Stimulated activated CD8-positive, alpha-beta memory T cell treated with anti-CD3 and anti-CD28 coated beads, Interleukin-7, amount 100 ng/mL, for 24 hours (primary cell): ENCODE results near the gene GAB1.
A peak's percentile ranks its signal among the peaks of the same experiment; 100 is the strongest.

Source experiments
- DNase-seq: peaks from one replicate; pipeline ENCODE4 v3.0.0-alpha.2; 2020; ENCODE audit warnings: low read depth

GAB1 gene

GRCh38 chr4:143489106-143489505 lies 152.4 kb downstream of the GAB1 start:
- no peak for DNase-seq

GRCh38 chr4:143498021-143498420 lies 161.3 kb downstream of the GAB1 start:
- DNase-seq: no peak

- no peak for DNase-seq
These were observed 165.6 kb downstream of the GAB1 start for GRCh38 chr4:143502231-143502630.

- no peak for DNase-seq
These were observed 169.4 kb downstream of the GAB1 start for GRCh38 chr4:143506031-143506430.

GRCh38 chr4:143511906-143512305 lies 175.2 kb downstream of the GAB1 start:
- DNase-seq: no peak

GRCh38 chr4:143512978-143513313 lies 176.3 kb downstream of the GAB1 start:
- no peak for DNase-seq

- DNase-seq: peak; percentile 93
These were observed 176.9 kb downstream of the GAB1 start, which contains the start of gene SMARCA5 for GRCh38 chr4:143513314-143514168. Gene SMARCA5 (plus strand): TSS chr4:143513702. CDS start chr4:143513925, 223 bp downstream.

GRCh38 chr4:143514169-143514495 lies 177.5 kb downstream of the GAB1 start:
- DNase-seq: no peak

GRCh38 chr4:143514497-143514896 lies 177.8 kb downstream of the GAB1 start:
- no peak for DNase-seq

- no peak for DNase-seq
These were observed 178.2 kb downstream of the GAB1 start for GRCh38 chr4:143514901-143515300.

GRCh38 chr4:143515905-143516304 lies 179.2 kb downstream of the GAB1 start:
- no peak for DNase-seq

GRCh38 chr4:143517764-143518163 lies 181.1 kb downstream of the GAB1 start:
- DNase-seq: no peak
